DND-41 (cell line): ENCODE data around the gene AP1S3.

Source experiments
- ATAC-seq: fragments of 200-7000 bp; cut with Tn5 transposase; 3 replicates; pipeline ENCODE4 v1.9.1; 2021; ENCODE audit warnings: low read depth; ENCODE audit not compliant: insufficient read depth
- DNase-seq: peaks from one replicate; pipeline ENCODE4 v3.0.0-alpha.2; 2020
- H2AFZ ChIP-seq: 2 replicates; pipeline ENCODE4 v1.6.0; 2012; ENCODE audit warnings: low read depth, low read length
- H3K27ac ChIP-seq: 2 replicates; pipeline ENCODE4 v1.5.1; 2012; ENCODE audit warnings: low read length, inconsistent platforms
- H3K27me3 ChIP-seq: fragments of 200-600 bp; sonication (generic); 2 replicates; pipeline ENCODE4 v1.6.0; 2012; ENCODE audit warnings: low read length, mild to moderate bottlenecking, inconsistent platforms; ENCODE audit not compliant: insufficient read depth, poor library complexity
- H3K36me3 ChIP-seq: 2 replicates; pipeline ENCODE4 v1.5.1; 2012; ENCODE audit warnings: low read length, inconsistent platforms; ENCODE audit not compliant: insufficient read depth
- H3K4me1 ChIP-seq: 2 replicates; pipeline ENCODE4 v1.5.1; 2012; ENCODE audit warnings: mild to moderate bottlenecking, low read length; ENCODE audit not compliant: insufficient read depth
- H3K4me2 ChIP-seq: 2 replicates; pipeline ENCODE4 v1.6.0; 2012; ENCODE audit warnings: mild to moderate bottlenecking, moderate library complexity, low read length, inconsistent platforms; ENCODE audit not compliant: insufficient read depth
- H3K4me3 ChIP-seq, 2 experiments: fragments of 200-600 bp in 1 of 2; shearing (Covaris generic) in 1 of 2; 2 replicates each; pipeline ENCODE4 v1.5.1; 2012 to 2016; ENCODE audit warnings: inconsistent platforms in 2 of 2, low read length in 2 of 2, mild to moderate bottlenecking in 2 of 2, low read depth in 1 of 2, moderate library complexity in 1 of 2
- H3K79me2 ChIP-seq: 2 replicates; pipeline ENCODE4 v1.6.0; 2012; ENCODE audit warnings: low read length, inconsistent platforms; ENCODE audit not compliant: insufficient read depth
- H3K9ac ChIP-seq: 2 replicates; pipeline ENCODE4 v1.6.0; 2012; ENCODE audit warnings: low read depth, mild to moderate bottlenecking, inconsistent platforms, low read length, moderate library complexity
- H3K9me3 ChIP-seq: 2 replicates; pipeline ENCODE4 v1.5.1; 2012; ENCODE audit warnings: low read length, moderate library complexity, mild to moderate bottlenecking, inconsistent platforms; ENCODE audit not compliant: insufficient read depth, severe bottlenecking
- H4K20me1 ChIP-seq: 2 replicates; pipeline ENCODE4 v1.6.0; 2012; ENCODE audit warnings: low read length; ENCODE audit not compliant: insufficient read depth
- CTCF ChIP-seq: IDR thresholded peaks from 2 replicates; pipeline ENCODE4 v1.5.1; 2012; ENCODE audit warnings: borderline replicate concordance, low read length, moderate library complexity, mild to moderate bottlenecking; ENCODE audit not compliant: poor library complexity, severe bottlenecking; ENCODE audit errors: extremely low read depth
- EZH2 ChIP-seq: IDR thresholded peaks from 3 replicates; pipeline ENCODE4 v1.6.1; 2012; ENCODE audit warnings: borderline replicate concordance, low read depth, mild to moderate bottlenecking, moderate library complexity, low read length, inconsistent platforms; ENCODE audit not compliant: severe bottlenecking

Gene AP1S3

GRCh38 chr2:223870840-223871611 lies 33.6 kb upstream of the AP1S3 start:
- no peak overlapping the region for H3K9ac ChIP-seq
- H3K27me3 ChIP-seq = no peaks in the 10 kb centered on the region
- H3K79me2 ChIP-seq = no peaks in the 10 kb centered on the region
- H3K36me3 ChIP-seq = peaks cover 9% of the 10 kb centered on the region
- no peaks in the 10 kb centered on the region for H3K9me3 ChIP-seq
- no peaks in the 10 kb centered on the region for H4K20me1 ChIP-seq
- DNase-seq (no peak), ATAC-seq (no peak)
- H2AFZ ChIP-seq = no peak overlapping the region
- H3K4me3 ChIP-seq = no peak overlapping the region
- H3K4me2 ChIP-seq = no peak overlapping the region
- TF ChIP-seq EZH2 (no peak), CTCF (no peak)
- H3K27ac ChIP-seq = no peak overlapping the region
- H3K4me1 ChIP-seq = peaks cover 12% of the 10 kb centered on the region

DNA sequence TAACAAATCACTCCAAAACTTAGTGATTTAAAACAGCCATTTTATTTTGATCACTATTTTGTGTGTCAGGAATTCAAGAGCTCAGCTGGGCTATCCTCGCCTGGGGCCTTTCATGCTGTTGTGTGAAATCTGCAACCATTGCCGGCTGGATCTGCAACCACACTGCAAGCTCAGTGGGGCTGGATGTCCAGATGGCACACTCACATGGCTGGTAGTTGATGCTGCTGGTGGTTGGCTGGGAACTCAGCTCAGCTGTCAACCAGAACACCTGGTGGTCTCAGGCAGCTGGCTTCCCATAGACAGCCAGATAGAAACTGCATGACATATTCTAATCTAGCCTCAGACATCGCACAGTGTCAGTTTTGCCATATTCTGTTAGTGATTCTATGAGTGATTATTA lies 30.6 kb upstream of the AP1S3 start:
- Histone ChIP-seq H3K27ac (no peak overlapping the region), H3K9ac (no peak overlapping the region), H2AFZ (no peak overlapping the region), H3K9me3 (no peaks in the 10 kb centered on the region), H4K20me1 (no peaks in the 10 kb centered on the region), H3K4me1 (peaks cover 25% of the 10 kb centered on the region), H3K4me2 (no peak overlapping the region), H3K79me2 (no peaks in the 10 kb centered on the region), H3K4me3 (no peak overlapping the region), H3K27me3 (no peaks in the 10 kb centered on the region), H3K36me3 (no peaks in the 10 kb centered on the region)
- TF ChIP-seq EZH2 (no peak), CTCF (no peak)
- ATAC-seq = peak; percentile 56
- DNase-seq = peak; percentile 39

DNA sequence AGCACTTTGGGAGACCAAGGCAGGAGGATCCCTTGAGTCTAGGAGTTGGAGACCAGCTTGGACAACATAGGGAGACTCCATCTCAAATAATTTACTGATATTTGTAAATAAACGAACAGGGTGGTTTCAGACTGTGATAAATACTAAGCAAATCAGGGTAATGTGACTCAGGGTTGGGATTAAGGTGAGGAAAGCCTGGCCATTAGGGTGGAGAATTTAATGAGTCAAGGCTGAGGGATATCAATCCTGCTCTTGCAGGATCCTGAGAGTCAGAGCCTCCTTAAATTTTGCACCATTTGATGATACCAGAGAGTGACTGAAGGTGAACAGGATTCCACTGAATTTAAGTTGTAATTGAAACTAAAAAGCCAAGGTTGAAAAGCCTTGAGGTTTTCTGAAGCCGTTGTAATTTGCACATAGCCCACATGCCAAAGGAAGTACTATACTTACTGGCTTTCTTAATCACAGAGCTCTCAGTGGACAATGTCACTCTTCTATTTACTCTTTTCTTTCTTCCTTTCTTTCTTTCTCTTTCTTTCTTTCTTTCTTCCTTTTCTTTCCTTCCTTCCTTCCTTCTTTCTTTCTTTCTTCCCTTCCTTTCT lies 28.6 kb upstream of the AP1S3 start:
- Histone ChIP-seq H3K27me3 (no peaks in the 10 kb centered on the region), H3K4me3 (no peak overlapping the region), H2AFZ (no peak overlapping the region), H3K9ac (no peak overlapping the region), H3K4me2 (no peak overlapping the region), H3K4me1 (peaks cover 25% of the 10 kb centered on the region), H4K20me1 (no peaks in the 10 kb centered on the region), H3K9me3 (no peaks in the 10 kb centered on the region), H3K27ac (no peak overlapping the region), H3K79me2 (no peaks in the 10 kb centered on the region), H3K36me3 (no peaks in the 10 kb centered on the region)
- ATAC-seq (no peak), DNase-seq (no peak)
- TF ChIP-seq CTCF (no peak), EZH2 (no peak)
